Fibroblast of lung (primary cell): ENCODE data around the gene DRGX.
A peak's percentile ranks its signal among the peaks of the same experiment; 100 is the strongest.

Experiments used
- EZH2 ChIP-seq: IDR thresholded peaks from 2 replicates; pipeline ENCODE4 v1.5.1; 2012; ENCODE audit warnings: low read length, control low read depth, mild to moderate bottlenecking; ENCODE audit errors: missing control alignments
- TF ChIP-seq, protein P1 (sequence below), 2 donors: IDR thresholded peaks in 1 of 2; conservative IDR thresholded peaks in 1 of 2; 1 replicate in 1 of 2; 2 replicates in 1 of 2; pipeline ENCODE4 v1.5.1; 2011 to 2012; ENCODE audit warnings: low read length in 2 of 2, control low read depth in 1 of 2, inconsistent platforms in 1 of 2, low read depth in 1 of 2, mild to moderate bottlenecking in 1 of 2

DNA sequence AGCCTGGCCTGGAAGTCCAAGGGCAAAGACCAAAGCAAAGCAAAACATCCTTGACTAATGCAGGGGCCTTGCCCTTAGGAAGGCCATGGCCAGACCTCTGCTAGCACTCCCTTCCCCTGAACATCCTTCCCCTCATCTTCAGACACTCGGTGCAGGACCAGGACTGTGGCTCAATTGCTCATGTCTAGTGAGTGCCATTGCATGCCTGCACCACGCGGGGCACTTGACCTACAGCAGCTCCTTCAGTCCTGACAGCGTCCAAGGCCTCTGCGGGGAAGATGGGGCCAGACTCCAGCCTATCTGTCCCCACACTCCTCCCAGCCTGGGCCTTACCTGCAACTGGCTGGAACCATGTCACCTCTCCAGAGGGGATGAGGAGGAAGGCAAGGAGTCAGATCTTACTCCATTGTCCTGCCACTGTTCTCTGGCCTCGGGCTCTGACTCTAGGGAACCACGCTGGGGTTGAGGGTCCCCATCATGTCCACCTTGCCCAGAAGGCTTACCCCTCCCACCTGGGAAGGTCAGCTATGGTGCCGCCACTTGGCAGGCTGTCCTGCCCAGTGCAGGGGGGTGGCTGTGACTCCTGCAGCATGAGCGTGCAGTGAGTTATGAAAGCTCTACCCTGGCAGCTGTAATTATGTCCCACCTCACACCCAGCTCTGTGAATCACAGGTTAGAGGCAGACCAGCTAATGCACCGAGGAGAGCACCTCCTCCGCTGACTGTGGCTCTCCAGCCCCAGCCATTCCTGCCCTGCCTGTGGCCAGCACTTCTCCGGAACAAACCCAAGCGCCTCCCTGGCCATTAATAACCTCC lies 16.1 kb downstream of the DRGX start:
- TF ChIP-seq EZH2 = no peak
- TF ChIP-seq, protein P1, sequence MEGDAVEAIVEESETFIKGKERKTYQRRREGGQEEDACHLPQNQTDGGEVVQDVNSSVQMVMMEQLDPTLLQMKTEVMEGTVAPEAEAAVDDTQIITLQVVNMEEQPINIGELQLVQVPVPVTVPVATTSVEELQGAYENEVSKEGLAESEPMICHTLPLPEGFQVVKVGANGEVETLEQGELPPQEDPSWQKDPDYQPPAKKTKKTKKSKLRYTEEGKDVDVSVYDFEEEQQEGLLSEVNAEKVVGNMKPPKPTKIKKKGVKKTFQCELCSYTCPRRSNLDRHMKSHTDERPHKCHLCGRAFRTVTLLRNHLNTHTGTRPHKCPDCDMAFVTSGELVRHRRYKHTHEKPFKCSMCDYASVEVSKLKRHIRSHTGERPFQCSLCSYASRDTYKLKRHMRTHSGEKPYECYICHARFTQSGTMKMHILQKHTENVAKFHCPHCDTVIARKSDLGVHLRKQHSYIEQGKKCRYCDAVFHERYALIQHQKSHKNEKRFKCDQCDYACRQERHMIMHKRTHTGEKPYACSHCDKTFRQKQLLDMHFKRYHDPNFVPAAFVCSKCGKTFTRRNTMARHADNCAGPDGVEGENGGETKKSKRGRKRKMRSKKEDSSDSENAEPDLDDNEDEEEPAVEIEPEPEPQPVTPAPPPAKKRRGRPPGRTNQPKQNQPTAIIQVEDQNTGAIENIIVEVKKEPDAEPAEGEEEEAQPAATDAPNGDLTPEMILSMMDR (conservative IDR thresholded peaks at IDR 0.05 in 1 of 2, IDR thresholded peaks at IDR 0.05 in 1 of 2; ENCODE audit: low read depth in 1 of 2, low read length in 2 of 2) = peak in 1 of 2 donors; percentile 1
